Inflammatory macrophage treated with lipopolysaccharide for 4 hours (primary cell): ENCODE results near the gene TMEM144.
"Not testable (repeated sequence)": the region's sequence is repeated elsewhere in the genome, so short reads cannot be mapped to it uniquely, and the experiment has no call there.

Experiments
- DNase-seq: peaks from one replicate; pipeline ENCODE4 v3.0.0-alpha.2; 2020

Gene TMEM144

DNA sequence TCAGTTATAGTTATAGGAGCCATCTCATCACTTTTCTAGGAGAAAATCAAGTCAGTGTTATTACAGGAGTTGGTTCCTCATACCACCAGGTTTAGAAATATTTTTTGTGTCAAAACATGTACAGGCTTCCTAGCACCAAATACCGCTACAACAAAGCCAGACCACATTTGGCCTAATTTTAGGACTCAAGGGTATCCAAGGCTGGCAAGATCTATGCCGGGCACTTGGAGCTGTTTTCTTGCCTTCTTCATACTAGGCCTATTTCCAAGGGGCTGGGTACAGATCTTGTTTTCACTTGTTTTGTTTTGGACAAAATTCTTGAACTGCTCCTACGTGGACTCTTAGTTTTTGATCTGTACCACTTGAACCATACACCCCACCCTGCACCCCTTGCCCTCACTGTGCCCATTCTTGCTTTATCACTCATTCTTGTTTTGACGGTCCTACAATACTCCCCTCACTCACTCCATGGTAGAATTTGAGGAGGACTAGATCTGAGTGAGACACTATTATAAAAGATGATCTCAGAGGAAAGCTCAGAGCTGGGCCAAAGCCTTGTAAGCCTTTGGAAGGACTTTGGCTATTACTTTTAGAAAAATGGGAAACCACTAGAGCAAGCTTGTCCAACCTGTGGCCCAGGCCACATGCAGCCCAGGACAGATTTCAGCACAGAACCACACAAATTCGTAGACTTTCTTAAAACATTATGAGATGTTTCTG lies 17.7 kb upstream of the TMEM144 start:
- DNase-seq, result no peak

DNA sequence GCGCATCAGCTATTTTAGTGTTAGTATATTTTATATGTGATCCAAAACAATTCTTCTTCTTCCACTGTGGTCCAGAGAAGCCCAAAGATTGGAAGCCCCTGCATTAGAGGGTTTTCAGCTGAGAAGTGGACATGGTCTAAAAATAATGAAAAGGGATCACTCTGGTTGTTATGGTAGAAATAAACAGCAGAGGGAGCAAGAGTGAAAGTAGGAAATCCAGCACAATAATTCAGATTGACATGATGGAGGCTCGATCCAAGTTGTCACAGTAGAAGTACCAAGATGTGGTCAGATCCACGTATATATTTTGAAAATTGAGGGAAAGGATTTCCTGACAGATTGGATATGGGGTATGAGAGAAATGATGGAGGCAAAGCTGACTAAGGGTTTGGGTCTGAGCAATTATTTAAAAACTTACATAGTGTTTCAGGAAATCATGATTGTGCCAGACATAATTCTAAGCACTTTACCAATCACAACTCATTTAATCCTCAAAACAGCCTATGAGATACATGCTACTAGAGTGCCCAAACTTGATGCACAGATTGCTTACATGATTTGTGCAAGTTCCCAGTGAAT lies 17.0 kb upstream of the TMEM144 start:
- peak; percentile 52 for DNase-seq

DNA sequence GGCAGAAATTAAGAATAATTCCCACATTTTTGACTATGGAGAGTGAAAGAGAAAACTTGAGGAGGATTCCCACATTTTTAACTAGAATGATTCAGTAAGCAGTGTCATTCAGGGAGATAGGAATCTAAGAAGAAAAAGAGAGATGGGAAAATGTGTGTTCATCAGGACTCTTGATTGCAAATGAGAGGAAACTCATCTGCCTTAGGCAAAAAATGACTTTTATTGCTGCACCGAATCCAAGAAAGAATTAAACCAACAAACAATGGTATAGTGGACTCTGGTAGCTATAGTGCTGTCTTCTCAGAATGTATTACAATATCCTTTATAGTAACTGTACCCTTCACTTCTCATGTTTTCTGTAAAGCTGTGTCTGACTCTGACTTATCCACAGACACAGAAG lies 15.0 kb upstream of the TMEM144 start:
- DNase-seq, result no peak

DNA sequence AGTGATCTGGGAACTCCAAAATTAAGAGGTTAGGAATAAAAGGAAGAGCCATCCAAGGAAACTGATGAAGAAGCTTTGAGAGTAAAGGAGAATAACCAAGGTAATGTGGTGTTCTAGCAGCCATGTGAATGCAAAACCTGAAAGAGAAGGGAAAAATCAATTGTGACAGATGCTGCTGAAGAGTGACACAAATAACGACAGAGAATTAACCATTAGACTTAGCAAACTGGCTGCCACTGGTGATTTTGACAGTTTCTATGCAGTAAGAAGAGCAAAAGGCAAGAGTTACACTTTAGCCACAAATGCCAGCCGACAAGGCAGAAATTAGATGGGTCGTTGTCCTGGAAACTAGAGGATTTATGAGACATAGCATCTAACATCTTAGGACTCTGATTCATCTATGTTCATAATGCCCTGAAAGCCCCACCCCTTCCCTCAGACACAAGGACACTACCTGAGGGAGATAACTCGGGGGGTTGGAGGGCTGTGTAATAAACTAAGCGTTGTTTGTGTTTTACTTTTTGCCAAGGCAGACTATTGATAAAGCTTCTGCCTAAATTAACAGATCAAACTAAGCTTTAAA lies 13.0 kb upstream of the TMEM144 start:
- DNase-seq, result no peak

DNA sequence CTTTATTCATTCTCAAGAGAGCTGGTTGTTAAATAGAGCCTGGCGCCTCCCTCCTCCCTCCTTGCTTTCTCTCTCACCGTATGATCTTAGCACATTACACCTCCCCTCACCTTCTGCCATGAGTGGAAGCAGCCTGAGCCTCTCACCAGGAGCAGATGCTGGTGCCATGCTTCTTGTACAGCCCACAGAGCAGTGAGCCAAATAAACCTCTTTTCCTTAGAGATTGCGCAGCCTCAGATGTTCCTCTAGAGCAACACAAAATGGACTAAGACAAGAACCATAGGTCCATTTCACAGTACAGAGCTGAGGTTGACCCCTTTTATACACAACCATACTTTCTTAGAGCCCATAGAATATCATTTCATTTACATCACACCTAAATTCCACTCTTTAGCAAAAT lies 10.1 kb upstream of the TMEM144 start:
- no peak for DNase-seq

DNA sequence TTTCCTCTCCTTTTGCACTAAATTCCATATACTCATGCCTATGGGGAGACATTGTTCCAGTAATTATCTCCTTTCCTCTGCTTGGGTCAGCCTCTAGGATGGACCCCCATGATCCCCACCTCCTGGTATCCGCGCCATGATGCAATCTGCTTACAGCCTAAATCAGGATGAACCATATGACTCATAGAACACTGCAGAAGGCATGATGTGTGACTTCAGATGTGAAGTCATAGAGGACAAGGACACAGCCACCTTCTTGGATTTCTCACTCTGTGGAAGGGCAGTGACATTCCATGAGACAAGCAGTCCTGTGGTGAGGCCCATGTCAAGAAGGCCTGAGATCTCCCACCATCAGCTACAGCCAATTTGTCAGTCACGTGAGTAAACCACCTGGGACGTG lies 9.0 kb upstream of the TMEM144 start:
- peak; percentile 42 for DNase-seq

DNA sequence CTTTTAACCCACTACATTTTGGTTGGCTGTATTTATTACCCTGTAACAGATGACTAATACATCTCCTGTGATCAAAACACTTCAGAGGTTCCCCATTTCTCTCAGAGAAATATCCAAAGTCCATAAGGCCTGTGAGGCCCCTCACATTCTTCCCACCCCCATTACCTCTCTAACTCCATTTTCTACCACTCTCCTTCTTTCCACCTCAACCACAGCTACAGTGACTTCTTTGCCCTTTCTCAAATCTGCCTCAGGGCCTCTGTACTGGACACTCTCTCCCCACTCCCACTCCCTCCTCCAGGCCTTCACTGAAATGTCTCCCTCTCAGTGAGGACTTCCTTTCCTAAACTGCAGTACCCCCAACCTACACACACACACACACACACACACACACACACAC lies 8.4 kb upstream of the TMEM144 start:
- peak; percentile 57 for DNase-seq

DNA sequence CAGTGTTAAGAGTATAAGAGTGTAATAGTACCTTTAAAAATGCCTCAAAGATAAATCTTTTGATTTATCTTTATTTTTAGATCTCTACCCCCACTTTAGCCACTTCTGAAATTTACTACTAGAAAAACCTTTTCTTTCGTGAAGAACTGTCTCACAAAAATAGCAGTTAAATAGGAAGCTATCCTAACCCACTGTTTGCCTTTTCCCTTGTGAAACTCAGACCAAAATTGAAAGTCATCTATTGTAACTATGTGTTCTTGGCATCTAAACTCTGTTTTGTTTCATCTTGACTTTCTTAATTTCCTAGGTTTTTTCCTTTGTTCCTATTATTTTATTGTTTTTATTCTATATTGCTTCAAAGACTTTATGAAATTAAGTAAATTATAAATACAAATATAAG lies 7.8 kb upstream of the TMEM144 start:
- DNase-seq, result peak; percentile 64

DNA sequence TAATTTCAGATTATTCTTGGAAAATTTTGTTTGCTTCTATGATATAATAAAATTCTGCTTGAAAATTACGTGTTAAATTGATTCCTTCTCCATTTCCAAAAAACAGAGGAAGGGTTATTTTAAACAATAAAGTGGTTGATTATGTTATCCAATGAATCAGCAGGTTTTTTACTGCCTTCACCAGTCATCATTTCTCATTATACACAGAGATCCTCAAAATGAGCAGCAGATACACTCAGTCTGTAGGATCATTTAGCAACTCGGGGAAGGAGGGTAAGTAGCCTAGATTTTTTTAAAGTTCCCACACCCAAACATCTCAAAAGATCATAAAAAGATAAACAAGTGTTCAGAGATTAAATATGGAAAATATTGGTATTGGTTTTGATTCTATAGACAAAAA lies 6.8 kb upstream of the TMEM144 start:
- peak; percentile 47 for DNase-seq

DNA sequence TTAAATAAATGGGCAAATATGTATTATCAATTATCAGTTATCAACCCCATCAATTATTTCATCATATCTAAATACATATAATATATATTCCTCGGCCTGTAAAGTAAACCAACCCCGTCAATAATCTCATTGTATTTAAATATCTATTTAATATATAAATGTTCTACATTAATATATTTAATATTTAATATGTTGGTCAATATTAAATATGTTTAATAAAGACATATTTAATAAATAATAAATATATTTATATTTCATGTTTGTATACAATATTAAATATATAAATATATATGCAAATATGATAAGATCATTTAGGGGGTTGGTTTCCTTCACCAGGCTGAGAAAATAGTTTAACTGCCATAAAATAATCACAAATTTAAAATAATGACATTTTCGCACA lies 6.4 kb upstream of the TMEM144 start:
- no peak for DNase-seq

DNA sequence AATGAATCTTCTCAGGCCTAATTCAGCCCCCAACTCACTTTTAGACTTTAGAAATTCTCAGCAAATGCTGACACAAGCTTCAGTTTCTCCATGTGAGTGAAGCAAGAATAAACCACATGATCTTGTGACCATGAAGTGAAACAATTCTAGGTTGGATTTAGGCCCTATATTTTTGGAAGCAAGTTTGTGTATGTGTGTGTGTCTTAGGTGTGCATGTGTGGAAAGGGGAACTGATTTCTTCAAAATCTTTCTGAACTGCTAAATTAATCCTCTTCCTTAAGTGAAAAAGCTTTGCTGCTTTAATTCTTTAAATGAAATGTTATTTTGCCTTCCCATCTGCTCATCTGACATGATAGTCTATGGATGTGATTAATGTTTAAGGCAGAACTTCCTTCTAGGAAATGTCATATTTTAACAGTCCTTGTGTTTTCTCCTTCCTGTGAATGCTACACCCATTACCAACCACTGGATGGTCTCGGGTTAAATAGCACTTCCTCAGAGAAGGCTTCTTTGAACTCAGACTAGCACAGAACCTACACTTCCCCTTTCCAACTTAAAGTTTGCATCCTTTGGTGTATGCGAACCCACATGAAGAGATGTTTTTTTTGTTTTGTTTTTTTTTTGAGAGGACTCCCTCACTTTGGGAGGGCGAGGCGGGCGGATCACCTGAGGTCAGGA lies 1.2 kb upstream of the TMEM144 start:
- DNase-seq, result peak; percentile 82

DNA sequence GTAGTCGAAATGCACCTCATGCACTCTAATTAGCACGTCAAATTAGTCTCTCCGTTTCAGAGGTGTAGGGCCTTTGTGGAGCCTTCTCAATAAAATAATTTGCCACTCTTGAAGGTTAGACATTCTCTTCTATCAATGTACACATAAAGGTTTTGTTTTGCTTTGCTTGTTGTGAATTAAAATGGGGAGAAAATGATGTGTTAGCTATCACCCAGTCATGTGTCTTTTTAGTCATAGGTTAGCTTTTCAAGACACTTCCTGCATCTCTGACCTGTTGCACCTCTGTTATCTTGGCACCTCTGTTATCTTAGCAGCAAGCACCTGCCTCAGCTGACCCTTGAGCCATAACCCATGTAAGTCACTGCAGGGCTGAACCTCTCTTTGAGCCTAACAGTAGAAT lies 936 bp downstream of the TMEM144 start:
- DNase-seq, result peak; percentile 33

DNA sequence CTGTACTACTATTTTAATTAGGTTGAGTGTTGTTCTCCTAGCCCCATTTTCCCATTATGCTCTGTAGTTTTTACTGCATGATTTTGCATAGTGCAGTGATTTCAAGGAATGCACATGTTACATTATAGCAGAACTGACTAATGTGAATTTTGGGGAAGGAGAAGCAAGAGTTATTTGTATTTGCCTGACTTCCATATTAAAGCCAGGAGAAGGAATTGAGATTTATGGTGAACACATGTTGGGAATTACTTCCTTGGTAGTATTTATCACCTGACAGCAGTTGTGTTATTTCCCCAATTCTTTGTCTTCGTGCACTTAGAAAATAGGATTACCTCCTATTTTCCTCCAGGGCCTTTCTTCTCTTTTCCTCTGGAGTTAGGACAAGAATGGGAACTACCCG lies 3.2 kb downstream of the TMEM144 start:
- peak; percentile 40 for DNase-seq

DNA sequence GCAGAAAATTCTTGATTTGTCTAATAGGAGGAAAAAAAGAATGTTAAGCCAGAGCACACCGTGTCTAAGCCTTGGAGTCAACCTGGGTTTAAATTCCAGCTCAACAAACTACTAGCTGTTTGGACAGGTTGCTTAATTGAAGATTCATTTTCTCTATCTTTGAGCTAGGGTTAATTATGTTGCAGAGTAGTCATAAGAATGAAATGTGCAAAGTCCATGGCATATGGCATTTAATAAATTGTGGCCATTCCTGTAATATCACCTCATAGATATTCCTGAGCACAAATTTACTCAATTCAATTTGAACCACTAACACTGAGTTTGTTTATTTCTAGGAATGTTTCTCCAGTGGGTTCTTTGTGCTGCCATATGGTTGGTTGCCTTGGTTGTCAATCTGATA lies 4.6 kb downstream of the TMEM144 start:
- no peak for DNase-seq

DNA sequence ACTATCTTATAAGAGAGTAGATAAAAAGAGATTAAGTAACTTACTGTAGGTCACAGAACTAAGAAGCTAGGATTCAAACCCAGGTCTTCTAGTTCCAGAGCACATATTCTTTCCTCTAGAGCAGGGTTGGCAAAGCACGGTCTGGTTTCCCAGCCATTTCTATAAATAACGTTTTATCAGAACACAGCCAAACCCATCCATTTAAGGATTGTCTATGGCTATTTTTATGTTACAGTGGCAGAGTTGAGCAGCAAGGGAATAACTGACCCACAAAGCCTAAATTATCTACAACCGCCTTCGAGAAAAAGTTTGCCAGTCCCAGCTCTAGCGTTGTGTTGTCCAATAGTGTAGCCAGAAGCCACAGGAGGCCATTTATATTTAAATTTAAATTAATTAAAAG lies 7.5 kb downstream of the TMEM144 start:
- DNase-seq, result no peak

DNA sequence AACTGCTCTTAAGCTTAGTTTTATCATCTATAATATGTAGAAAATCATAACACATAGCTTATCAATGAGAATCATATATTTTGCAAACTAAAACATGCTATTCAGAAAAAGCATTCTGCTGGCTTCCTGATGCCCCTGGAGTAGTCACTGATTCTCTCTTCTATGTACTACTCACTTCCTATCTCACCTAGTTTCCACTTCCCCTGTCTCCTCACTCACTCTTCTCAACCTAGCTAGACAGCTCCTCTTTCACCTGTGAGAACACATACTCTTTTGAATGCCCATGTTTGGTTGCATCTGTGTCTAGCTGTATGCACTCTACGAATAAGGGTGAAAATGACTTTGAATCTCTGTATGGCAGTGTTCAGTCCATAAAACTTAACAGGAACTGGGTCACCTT lies 9.3 kb downstream of the TMEM144 start:
- no peak for DNase-seq

DNA sequence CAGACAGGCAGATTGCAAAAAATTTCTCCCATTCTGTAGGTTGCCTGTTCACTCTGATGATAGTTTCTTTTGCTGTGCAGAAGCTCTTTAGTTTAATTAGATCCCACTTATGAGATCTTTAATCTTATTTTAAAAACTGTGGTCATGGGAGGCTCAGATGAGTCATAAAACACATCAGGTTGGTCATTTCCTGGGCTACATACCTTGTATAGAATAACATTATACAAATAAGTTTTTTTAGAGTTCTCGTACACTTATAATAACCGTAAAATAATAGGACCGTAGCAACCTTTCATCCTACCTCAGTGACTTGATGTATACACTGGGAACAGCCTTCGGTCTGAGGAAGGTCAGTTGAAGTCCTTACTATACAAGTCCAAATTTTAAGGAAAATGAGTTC lies 14.0 kb downstream of the TMEM144 start:
- DNase-seq, result not testable (repeated sequence)

DNA sequence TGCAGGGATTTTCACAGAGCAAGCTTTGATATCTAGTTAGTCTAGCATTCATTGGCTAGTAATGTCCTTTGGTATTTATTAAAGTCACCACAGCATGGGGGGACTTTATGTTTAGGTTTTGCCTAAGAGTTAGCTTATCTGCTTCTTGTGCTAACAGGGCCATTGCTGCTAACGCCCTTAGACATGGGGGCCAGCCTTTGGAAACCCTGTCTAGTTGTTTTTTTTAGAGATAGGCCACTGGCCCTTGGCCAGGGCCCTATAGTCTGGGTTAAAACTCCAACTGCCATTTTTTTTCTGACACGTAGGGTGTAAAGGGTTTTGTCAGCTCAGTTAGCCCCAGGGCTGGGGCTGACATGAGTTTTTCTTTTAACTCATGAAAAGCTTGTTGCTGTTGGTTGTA lies 14.7 kb downstream of the TMEM144 start:
- not testable (repeated sequence) for DNase-seq

DNA sequence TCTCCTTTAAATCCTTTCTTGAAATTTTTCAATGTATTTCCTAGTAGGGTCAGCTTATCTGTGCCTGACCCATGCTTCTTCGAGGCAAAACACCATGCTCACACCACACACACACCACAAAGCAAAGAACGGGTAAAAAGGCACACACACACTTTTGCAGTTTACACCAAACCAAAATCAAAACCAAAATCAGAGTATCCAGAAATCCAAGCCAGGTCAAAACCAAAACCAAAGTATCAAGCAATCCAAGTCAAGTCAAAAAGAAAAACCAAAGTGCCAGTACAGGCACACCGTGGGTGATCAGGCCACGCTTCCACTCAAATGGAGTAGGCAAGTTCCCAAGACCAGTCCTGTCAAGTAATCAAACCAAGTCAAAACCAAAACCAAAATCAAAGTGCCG lies 17.6 kb downstream of the TMEM144 start:
- not testable (repeated sequence) for DNase-seq

DNA sequence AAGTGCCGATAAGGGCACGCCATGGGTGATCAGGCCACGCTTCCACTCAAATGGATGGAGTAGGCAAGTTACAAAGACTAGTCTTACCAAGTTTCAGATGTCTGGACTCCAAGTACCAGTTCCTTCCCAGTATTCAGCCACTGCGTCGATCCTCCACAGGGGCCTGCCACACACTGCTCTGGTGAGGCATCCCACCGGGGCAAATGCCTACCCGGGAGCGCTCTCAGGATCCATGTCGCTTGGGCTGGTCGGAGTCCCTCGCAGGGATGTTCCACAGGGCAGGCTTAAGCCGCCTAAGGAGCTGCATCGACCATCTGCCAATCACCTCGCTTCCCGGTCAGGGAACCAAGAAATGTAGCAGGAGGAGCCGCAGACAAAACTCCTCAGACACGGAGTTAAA lies 18.1 kb downstream of the TMEM144 start:
- DNase-seq, result not testable (repeated sequence)

DNA sequence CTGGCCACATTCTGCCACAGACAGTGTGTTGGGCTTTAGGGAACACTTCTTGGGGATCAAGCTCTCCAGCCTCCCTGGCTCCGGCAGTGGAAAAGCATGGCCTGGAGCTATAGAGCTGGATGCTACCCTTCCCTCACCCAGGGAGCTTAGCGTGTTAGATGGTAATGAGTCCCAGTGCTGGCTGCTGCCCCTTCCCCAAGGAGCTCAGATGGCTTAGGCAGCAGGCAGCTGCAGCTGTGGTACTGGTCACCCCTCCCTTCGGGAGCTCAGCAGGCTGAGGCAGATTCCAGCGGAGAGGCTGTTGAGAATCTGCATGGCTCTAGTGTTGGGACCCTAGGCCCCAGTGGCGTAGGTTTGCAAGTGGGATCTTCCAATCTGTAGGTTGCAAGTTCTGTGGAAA lies 19.5 kb downstream of the TMEM144 start:
- no peak for DNase-seq

DNA sequence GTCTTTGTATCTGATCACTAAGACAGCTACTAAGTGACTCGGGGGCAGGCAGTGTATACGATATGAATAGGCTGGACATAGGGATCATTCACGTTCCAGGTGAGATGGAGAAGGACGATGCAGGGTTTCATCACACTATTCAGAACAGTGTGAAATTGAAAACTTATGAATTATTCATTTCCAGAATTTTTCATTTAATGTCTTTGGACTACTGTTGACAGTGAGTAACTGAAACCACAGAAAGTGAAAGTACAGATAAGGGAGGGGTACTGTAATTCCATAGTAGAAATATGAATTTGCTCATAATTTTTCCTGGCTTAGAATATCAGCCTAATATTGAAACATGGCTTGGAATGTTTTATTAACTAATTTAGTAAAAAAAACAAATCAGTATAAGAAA lies 24.4 kb downstream of the TMEM144 start:
- DNase-seq, result peak; percentile 23

DNA sequence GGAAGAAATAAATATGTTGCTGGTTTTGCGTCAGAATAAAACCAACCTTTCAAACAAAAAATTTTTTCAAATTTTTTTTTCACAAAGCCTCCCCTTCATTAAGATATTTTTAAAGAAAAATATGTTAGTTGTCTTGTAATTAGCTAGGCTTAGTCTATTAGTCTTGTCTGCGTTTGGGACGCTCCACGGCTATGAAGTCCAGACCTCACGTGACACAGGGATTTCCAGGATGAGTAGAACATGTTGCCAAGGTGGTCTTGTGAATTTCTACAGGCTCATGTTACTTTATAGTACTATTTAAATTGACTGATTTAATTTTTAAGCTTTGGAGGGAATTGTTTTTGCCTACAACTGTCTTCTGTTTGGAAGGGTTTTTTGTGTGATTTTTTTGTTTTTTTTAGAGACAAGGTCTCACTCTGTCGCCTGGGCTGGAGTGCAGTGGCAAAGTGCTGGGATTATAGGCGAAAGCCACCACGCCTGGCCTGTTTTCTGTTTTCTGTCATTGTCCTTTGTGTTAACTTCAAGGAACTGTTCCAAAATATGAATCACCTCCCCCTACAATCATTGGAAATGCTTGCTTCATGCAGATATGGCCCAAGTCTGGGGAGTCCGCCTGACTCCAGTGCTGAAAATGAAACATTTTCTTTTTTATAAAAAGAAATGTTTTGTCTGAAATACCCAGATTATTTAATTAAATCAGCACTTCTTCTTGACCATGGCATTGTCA lies 26.2 kb downstream of the TMEM144 start:
- DNase-seq, result peak; percentile 26
